T-helper 2 cell treated with Interferon-gamma antibody and Interleukin-4, amounts not matched to agents 100 ng/mL and 5 ng/mL, for 36 hours (primary cell): Measurements from ENCODE around the gene TOP3B. TPM values are rescaled to one million over a fixed set of nuclear protein-coding genes. Genes with fewer than 3 reads are reported as not detected.

Experiments used
- total RNA-seq: library from RNA; stranded (reverse); gene quantifications from 2 replicates; pipeline ENCODE4 v1.2.3, GENCODE V29; 2022

TOP3B gene
- total RNA-seq, 1 donor from 2014 or later, result 47.0 TPM

Other genes with a start within 250 kb of the TOP3B start
- 3.8 and 4.3 TPM in 2 replicates for gene YPEL1, start 247.0 kb downstream of the TOP3B start, total RNA-seq
- 123 and 129 TPM in 2 replicates for gene MAPK1, start 115.1 kb downstream of the TOP3B start, total RNA-seq
- gene PPM1F, start 29.9 kb downstream of the TOP3B start, total RNA-seq, result 15.3 and 16.8 TPM in 2 replicates